ENCODE results near the gene MORC1.
A peak's percentile ranks its signal among the peaks of the same experiment; 100 is the strongest.
"Not testable (repeated sequence)": the region's sequence is repeated elsewhere in the genome, so short reads cannot be mapped to it uniquely, and the experiment has no call there.

The MORC1 gene, protein sequence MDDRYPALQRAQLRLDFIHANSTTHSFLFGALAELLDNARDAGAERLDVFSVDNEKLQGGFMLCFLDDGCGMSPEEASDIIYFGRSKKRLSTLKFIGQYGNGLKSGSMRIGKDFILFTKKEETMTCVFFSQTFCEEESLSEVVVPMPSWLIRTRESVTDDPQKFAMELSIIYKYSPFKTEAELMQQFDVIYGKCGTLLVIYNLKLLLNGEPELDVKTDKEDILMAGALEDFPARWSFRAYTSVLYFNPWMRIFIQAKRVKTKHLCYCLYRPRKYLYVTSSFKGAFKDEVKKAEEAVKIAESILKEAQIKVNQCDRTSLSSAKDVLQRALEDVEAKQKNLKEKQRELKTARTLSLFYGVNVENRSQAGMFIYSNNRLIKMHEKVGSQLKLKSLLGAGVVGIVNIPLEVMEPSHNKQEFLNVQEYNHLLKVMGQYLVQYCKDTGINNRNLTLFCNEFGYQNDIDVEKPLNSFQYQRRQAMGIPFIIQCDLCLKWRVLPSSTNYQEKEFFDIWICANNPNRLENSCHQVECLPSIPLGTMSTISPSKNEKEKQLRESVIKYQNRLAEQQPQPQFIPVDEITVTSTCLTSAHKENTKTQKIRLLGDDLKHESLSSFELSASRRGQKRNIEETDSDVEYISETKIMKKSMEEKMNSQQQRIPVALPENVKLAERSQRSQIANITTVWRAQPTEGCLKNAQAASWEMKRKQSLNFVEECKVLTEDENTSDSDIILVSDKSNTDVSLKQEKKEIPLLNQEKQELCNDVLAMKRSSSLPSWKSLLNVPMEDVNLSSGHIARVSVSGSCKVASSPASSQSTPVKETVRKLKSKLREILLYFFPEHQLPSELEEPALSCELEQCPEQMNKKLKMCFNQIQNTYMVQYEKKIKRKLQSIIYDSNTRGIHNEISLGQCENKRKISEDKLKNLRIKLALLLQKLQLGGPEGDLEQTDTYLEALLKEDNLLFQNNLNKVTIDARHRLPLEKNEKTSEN

GRCh38 chr3:109117939-109118338 lies at the start of gene MORC1:
Gene MORC1, minus strand, starts transcription at chr3:109118134. Its CDS starts 75 bp downstream, at chr3:109118059.
- DNase-seq (ENCODE audit: low read depth), result no peak

- no peak for DNase-seq (ENCODE audit: low read depth)
Measured at GRCh38 chr3:109165905-109166304, 48.0 kb upstream of the MORC1 start.

- no peak for DNase-seq (ENCODE audit: low read depth)
Measured at GRCh38 chr3:109161487-109162123, 43.7 kb upstream of the MORC1 start.

DNA sequence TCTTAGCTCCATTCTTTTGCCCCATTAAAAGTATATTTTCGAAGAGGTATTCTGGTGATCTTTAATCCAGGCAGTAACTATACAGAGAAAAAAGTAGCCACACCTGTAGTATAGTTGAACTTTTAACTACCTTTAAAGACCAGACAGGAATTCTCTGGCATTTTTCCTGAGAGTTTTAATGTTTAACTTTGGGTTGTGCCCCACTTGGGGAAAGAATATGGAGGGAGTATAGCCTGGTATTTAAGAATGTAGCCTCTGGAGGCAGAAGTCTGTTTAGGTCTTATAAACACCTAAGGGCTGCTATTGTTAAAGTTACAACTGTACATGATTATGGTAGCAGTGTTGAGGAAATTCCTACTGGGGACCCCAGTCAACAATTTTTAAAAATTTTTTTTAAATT lies 37.9 kb upstream of the MORC1 start:
- DNase-seq (ENCODE audit: low read depth), result no peak

- peak; percentile 76 for DNase-seq (ENCODE audit: low read depth)
Measured at GRCh38 chr3:109154979-109155378, 37.0 kb upstream of the MORC1 start.

GRCh38 chr3:109152320-109152719 lies 34.4 kb upstream of the MORC1 start:
- no peak for DNase-seq (ENCODE audit: low read depth)

DNA sequence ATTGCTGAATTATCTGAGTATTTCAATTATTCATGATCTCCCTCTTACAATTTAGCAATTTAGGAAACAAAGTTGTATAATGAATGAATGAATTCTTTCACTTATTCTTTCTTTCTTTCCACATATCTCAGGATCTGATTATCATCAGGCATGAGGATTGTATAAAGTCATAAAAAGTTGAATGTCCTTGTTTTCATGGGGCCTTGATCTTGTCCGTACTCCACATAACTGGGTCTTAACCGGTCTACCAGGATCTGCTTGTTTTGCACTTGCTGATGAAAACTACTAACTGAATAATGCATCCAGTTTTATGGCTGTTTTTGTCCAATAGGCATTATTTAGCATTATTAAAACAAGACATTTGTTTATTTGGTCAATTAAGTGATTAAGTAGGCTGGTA lies 31.1 kb upstream of the MORC1 start:
- DNase-seq (ENCODE audit: low read depth), result no peak

GRCh38 chr3:109143646-109144045 lies 25.7 kb upstream of the MORC1 start:
- no peak for DNase-seq (ENCODE audit: low read depth)

DNA sequence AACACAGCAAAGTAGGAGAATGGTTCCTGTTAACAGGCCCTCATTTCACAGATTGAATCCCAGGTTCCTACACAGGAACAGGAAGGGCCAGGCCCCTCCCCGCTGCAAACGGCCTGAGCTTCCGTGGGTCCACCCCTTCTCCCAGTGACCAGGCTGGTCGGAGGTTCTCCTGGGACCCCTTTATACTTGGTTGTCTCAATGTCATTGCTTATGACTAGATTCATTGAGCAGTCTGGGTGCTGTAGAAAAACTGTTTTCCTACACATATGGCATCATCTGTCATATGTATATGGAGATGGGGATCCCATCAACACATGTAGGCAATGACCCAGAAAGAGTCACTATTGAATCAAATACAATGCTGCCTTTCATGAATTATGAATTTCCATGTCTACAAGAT lies 22.4 kb upstream of the MORC1 start:
- no peak for DNase-seq (ENCODE audit: low read depth)

DNA sequence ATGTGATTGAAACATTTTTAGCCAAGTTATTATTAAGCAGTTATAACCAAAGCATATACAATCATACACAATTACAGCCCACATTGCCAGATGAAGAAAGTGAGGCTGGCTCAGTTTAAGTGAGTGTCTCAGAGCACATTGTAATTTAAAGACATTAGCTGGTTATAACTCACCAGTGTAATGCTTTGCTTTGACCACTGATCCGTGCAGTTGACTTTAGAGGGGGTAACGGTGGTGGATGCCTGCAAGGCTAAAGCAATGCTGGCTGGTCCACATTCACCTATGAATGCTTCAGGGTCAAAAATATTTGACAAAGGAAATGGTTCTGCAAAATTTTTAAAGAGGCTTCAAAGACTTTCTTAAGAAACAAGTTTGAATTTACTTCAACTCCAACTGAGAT lies 19.8 kb upstream of the MORC1 start:
- DNase-seq (ENCODE audit: low read depth), result no peak

- DNase-seq (ENCODE audit: low read depth), result no peak
Measured at GRCh38 chr3:109136523-109136922, 18.6 kb upstream of the MORC1 start, which contains the start of gene C3orf85. Gene C3orf85, plus strand, starts transcription at chr3:109136719. Its CDS starts 129 bp downstream, at chr3:109136848.

DNA sequence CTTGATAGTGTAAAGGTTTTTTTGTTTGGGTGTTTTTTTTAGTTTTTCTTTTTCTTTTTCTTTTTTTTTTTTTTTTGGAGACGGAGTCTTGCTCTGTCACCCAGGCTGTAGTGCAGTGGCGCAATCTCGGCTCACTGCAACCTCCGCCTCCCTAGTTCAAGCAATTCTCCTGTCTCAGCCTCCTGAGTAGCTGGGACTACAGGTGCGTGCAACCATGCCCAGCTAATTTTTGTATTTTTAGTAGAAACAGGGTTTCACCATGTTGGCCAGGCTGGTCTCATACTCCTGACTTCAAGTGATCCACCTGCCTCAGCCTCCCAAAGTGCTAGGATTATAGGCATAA lies 15.5 kb upstream of the MORC1 start:
- DNase-seq (ENCODE audit: low read depth), result not testable (repeated sequence)

DNA sequence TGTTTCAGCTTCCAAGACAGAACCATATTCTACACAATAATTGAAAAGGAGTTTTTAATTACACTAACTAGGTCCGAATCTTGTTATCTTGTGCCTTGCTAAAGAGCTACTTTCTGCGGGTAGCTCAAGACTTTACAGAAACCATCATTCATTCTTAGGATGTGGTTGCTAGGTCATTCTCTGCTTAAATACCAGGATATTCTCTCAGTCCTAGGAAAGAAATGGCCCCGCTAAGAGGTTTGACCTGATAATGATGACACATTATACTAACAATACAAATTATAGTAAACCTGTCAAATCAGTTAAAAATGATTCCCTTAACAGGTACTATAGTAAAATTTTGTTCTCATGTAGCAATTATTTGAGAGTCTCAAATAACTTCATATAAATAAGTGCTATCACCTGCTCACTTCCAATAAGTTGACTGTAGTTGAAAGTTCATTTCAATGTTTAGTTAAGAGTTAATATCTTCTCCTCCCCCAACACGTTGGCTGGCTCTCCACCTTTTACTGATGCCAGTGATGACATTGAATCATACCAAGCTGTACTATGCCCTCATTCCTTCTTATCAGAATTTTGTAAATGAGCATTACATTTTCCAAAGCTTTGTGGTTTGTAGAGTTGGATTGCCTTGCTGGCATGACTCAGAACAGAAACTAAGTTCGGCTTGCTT lies 15.0 kb upstream of the MORC1 start:
- peak; percentile 47 for DNase-seq (ENCODE audit: low read depth)

DNA sequence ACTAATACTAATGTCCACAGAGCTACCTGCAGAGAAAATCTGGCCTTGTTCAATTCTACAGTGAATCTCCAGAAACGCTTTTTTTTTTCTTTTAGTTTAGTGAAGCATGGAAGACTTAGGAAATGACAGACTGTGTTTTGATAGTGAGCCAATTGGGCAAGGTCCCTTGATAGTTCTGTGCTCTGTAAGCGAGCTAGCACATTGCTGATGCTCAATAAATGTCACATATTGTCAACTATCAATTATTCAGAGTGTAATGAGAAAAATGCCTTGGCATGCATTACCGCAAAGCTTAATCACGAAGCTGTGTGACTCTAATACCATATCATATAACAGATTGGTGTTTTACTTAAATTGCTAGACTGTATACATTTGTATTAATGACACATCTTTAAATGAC lies 13.3 kb upstream of the MORC1 start:
- DNase-seq (ENCODE audit: low read depth), result peak; percentile 8

- no peak for DNase-seq (ENCODE audit: low read depth)
Measured at GRCh38 chr3:109127553-109127952, 9.6 kb upstream of the MORC1 start.

- DNase-seq (ENCODE audit: low read depth), result no peak
Measured at GRCh38 chr3:109125902-109126301, 8.0 kb upstream of the MORC1 start.

DNA sequence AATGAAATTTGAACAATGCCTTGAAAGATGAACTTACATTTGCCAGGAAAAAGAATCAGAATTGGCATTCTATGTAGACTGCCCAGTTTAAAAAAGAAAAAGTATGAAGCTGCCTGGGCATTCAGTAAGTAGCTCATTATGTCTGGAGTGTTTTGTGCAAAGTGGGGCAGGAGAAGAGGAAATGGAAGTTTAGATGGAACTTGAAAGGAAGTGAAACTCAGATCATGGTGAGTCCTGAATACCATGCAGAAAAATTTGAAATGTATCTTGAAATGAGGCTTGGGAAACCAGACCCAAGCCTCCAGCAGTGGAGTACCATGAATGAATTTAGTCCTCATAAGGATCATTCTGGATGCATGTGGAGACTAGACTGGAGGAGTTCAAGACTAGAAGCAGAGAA lies 4.8 kb upstream of the MORC1 start:
- DNase-seq (ENCODE audit: low read depth), result no peak

DNA sequence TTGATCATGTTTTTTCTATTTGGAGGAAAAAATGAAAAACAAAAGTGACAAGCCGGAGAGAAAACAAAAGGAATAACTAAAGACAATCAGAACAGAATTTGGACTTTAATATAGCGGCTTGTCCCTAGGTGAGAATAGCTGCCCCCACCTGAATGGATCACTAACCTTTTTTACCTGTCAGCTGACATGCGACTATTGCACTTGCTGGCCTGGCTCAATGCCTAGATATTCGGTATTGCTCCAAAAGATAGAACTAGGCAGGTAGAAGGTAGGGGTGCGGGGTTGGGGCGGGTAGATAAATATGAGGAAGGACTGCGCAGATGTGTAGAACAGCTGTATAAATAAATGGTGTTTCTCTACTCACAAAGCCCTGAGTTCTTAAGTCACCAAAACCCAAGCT lies 650 bp upstream of the MORC1 start:
- no peak for DNase-seq (ENCODE audit: low read depth)

GRCh38 chr3:109116031-109116430 lies 1.9 kb downstream of the MORC1 start:
- no peak for DNase-seq (ENCODE audit: low read depth)

GRCh38 chr3:109115451-109115850 lies 2.5 kb downstream of the MORC1 start:
- DNase-seq (ENCODE audit: low read depth), result peak; percentile 43

GRCh38 chr3:109114746-109115145 lies 3.2 kb downstream of the MORC1 start:
- DNase-seq (ENCODE audit: low read depth), result no peak
